NCI-H1436 treated with DMSO at 0.1 percent for 48 hours (cell line): ENCODE data around the gene DPPA5.
"Not testable (repeated sequence)": the region's sequence is repeated elsewhere in the genome, so short reads cannot be mapped to it uniquely, and the experiment has no call there.

Source experiments
- DNase-seq: peaks from one replicate; lab custom pipeline; 2025; lab: John Stamatoyannopoulos, UW

Gene DPPA5, protein sequence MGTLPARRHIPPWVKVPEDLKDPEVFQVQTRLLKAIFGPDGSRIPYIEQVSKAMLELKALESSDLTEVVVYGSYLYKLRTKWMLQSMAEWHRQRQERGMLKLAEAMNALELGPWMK

GRCh38 chr6:73353636-73354593, at the start of gene DPPA5:
DPPA5 (minus strand) TSS chr6:73354276; CDS start chr6:73354225, 51 bp downstream.
- DNase-seq, result no peak

DNA sequence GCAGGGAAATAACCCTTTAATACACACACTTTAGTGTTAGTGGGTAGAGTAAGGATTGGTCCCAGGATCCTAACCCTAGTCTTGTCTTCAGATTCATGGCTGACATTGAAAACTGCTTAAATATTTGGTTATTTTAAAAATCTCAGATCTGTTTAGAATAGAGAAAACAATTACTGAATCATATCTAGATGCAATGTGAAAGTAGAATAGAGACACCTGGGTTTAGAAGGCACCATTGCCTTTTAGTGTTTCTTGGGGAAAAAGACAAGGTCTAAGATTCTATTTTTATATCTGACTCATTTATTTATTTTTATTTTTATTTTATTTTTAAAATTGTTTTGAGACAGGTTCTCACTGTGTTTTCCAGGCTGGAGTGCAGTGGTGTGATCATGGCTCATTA, 46.6 kb upstream of the DPPA5 start:
- DNase-seq, result no peak

DNA sequence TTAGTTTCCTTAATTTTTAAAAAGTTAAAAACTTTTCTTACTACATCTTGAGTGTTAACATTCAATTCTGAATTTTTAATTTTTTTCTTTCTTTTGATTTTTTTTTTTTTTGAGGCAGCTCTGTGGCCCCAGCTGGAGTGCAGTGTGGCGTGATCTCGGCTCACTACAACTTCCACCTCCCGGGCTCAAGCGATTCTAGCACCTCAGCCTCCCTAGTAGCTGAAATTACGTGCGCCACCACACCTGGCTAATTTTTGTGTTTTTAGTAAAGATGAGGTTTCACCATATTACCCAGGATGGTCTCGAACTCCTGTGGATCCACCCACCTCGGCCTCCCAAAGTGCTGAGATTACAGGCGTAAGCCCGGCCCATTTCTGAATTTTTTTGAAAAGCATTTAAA, 41.8 kb upstream of the DPPA5 start:
- DNase-seq, result no peak

GRCh38 chr6:73394577-73395354, 40.7 kb upstream of the DPPA5 start, which contains the start of gene DDX43:
DDX43 (plus strand) TSS chr6:73394828; CDS start chr6:73394906, 78 bp downstream.
- DNase-seq, result no peak

DNA sequence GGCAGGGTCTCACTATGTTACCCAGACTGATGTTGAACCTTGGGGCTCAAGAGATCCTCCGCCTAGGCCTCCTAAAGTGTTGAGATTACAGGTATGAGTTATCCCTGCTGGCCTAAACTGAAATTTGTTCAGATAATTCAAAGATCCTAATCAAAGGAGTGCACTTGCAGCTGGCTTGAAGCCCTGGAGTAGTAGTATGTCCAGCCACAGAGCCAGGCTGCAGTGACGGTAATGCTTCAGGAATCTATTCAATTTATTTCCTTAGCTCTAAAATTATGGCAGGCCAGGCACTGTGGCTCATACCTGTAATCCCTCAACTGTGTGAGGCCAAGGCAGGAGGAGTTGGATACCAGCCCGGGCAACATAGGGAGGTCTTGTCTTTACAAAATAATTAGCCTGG, 39.2 kb upstream of the DPPA5 start:
- DNase-seq, result no peak

DNA sequence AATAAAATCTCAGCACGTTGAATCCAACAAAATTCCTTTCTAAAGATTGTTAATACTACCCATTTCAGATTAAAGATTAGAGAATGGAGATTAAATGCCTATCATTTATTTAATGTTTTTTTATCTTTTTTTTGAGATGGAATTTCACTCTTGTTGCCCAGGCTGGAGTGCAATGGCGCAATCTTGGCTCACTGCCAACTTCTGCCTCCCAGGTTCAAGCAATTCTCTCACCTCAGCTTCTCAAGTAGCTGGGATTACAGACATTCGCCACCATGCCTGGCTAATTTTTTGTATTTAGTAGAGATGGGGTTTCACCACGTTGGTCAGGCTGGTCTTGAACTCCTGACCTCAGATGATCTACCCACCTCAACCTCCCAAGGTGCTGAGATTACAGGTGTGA, 38.1 kb upstream of the DPPA5 start:
- not testable (repeated sequence) for DNase-seq

DNA sequence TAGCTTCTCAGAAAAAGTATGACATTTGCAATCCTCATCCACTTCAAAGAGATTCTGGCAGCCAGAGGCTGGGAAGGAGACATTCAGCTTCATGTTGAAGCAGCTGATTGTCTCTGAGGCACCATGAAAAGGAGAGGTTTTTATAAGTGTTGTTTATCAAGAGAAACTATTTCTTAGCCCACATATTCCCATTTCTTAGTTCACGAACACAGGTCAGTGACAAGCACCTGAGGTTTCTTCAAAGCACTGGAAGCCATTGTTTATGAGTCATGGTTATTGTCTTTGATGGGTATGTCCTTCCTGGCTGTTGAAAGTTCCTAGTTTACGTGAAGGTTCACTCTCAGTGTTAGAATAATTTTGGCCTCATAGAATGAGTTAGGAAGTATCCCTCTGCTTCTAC, 37.6 kb upstream of the DPPA5 start:
- DNase-seq, result no peak

DNA sequence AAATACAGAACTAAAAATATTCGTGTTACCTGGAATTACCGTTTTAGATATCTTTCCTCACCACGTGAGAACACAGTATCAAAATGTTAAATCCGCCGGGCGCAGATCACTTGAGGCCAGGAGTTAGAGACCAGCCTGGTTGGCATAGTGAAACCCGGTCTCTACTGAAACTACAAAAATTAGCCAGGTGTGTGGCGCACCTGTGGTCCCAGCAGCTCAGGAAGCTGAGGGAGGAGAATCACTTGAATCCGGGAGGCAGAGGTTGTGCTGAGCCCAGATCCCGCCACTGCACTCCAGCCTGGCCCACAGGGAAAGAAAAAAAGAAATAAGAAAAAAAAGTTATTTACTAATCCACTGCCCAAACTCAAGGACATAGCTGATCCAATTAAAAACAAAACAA, 35.8 kb upstream of the DPPA5 start:
- DNase-seq, result no peak

DNA sequence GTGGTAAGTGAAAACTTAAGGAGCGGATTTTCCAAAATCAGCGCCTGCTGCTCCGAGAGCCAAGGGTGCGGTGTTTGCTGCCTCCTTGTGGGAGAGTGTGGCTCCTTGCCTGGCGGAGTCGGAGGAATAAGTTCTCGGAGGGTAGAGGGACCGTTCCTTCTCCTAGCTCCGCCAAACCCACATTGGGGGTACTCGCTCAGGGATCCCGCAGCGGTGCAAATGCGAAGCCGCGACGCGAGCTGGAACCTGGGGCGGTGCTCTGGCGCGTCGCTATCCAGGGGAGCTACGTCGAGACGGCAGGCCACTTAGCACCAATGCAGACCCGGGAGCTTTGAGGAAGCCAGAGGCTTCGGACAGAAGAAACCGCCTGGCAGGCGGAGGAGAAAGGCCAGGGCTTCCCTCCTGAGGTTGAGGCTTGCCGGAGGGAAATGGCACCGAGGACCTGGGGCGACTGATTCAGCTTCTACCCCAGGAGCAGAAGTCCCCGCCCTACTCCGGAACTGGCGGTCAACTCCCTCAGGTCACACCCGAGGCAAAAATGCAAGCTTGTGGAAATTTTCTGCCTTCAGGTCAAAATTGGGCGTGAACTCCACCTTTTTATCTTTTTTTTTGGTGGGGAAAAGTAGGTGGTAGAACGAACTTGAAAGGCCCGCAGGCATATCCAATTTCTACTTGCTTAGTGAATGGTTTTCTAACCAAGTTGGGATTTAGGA, 34.9 kb upstream of the DPPA5 start:
- DNase-seq, result no peak

DNA sequence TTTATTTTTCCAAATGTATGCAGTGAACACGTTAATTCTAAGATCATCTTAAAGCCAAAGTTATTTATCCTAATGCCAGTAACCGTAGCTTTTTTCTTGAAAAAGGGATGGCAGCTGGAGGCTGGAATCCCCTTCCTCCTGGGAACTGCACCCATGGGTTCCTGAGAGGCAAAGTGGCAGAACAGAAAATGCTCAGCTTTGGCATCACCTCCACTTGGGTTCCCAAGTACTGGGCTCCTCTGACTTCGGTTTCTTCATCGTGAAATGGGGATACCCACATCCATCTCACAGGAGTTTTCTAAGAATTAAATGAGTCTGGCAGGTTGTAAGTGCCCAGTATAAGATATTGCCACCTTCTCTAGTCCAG, 34.3 kb upstream of the DPPA5 start:
- no peak for DNase-seq

- no peak for DNase-seq
Observed at GRCh38 chr6:73382462-73383113, 28.5 kb upstream of the DPPA5 start.

- not testable (repeated sequence) for DNase-seq
Observed at GRCh38 chr6:73381531-73381930, 27.5 kb upstream of the DPPA5 start.

DNA sequence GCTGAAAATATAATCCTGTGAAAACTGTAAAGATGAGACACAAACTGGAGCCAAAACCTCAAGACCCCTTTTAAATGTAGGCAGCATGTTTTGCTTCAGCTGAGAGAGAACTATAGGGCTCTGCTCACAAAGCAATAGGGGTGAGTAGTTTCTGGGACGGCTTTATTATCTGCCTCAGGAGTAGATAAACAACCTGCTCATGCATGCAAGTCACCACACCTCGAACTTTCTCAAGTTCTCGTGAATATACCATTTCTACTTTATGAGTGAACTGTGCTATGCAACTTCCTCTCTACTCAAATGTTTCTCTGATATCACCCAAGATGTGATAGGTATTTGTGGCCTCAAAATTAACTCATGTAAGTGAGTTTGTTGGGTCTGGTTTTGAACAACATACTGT, 23.1 kb upstream of the DPPA5 start:
- DNase-seq, result no peak

DNA sequence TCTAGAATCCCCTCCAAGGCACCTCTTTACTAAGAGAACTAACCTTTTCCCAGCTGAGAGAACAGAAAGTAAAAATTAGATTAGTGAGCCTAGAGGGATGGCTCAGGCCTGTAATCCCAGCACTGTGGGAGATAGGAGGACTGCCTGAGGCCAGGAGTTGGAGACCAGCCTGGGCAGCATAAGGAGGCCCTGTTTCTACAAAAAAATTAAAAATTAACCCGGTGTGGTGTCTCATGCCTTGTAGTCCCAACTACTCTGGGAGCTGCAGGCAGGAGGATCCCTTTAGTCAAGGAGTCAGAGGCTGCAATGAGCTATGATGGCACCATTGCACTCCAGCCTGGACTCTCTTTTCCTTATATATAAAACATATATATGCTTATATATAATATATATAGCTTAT, 21.1 kb upstream of the DPPA5 start:
- no peak for DNase-seq

GRCh38 chr6:73372516-73372915, 18.4 kb upstream of the DPPA5 start:
- DNase-seq, result no peak

- no peak for DNase-seq
Observed at GRCh38 chr6:73371984-73372383, 17.9 kb upstream of the DPPA5 start.

DNA sequence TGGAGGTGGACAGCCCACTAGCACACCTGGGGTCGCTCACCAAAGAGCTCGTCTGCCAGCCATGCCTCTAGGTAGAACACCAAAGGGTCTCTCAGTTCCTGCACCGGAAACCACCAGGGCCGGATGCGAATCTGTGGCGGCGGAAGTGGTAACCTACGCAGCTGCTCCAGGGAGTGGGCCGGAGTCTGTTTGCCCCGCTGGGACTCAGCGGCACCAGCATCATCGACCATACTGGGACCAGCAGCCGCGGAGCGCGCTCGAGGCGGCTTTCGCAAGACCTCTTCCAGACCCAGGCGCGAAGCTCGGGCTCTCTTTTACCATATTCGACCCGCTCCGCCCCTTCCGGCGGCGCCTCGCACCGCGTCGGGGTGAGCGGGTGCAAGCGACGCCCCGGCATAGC, 15.5 kb upstream of the DPPA5 start, which contains the start of gene OOEP:
OOEP (minus strand) TSS at position 335 of the 400 bp plus-strand sequence; CDS start at position 230, 105 bp downstream.
- no peak for DNase-seq

- no peak for DNase-seq
Observed at GRCh38 chr6:73369157-73369556, 15.1 kb upstream of the DPPA5 start.

DNA sequence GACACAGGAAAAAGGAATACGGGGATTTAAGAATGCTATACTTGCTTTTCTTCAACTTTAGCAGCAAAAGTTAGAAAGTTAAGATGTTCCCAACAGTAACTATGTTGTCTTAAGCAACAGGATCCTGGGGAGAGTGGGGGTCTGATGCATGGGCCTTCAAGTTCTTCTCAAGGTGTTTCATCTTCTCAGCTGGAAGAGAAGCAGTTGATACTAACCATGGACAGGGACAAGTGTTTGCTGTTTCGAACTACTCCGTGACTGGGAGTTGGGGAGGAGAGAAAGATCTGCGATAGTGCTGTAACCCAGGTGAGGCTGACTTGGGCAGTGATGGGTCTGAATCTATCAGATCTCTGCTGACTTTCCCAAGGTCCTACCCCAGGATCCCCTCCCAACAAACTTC, 14.6 kb upstream of the DPPA5 start:
- no peak for DNase-seq

DNA sequence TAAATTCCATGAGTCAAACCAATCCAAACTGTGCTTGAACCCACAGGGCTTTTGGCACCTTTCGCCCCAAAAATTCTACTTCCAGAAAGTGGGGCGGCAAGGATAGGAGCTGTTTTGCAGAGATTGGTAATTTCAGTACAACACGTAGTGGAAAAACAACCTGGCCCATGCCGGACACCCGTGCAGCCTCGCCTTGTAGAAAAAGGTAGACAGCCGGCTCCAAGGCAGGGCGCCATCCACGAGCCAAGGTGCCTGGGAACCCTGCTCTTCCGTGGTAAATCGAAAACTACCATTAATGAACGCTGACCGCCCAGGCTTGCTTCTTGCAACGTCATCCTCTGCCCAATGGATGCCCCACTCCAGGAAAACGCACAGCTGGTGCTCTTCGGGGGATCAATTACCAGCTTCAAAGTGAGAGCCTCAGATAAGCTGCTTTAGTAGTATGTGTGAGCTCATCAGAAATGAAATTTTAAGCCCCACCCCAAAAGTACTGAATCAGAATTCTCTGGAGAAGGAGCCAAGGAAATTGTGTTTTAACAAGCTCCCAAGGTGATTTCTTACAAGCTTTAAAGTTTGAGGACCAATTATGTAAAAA, 13.8 kb upstream of the DPPA5 start:
- DNase-seq, result no peak

DNA sequence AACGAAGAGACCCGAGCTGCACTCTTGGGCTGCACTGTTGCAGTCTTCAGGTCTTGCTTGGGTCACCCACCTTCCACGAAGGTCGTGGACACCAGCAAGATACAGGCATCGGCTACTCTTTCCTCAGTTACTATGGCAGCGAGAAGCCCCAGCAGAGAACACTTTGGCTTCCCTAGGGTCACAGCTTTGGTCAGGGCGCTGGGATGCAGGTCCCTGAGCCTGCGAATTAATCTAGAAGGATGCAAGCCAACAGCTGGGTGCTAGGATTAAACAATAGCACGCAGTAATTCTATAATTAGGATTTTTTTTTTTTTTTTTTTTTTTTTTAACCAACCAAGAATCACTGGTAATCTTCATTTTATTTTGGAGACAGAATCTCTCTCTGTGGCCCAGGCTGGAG, 10.5 kb upstream of the DPPA5 start:
- no peak for DNase-seq
